Esophagus squamous epithelium (tissue), 5 donors: ENCODE data around the gene SFXN5. TPM values are rescaled to one million over a fixed set of nuclear protein-coding genes. Genes with fewer than 3 reads are reported as not detected.

Experiments used
- DNase-seq: peaks from one replicate; lab custom pipeline; 2025; lab: John Stamatoyannopoulos, UW
- H3K27ac ChIP-seq, 4 donors: fragments of 200-600 bp; sonication (generic); one replicate each; pipeline ENCODE4 v1.5.1; 2016 to 2019; ENCODE audit warnings: mild to moderate bottlenecking in 1 of 4
- H3K27me3 ChIP-seq, 4 donors: fragments of 200-600 bp; sonication (generic); 1 replicate in 3 of 4; 2 replicates in 1 of 4; pipeline versions ENCODE4 v1.5.1 to v1.6.0; 2017 to 2021; ENCODE audit warnings: antibody characterized with exemption in 1 of 4
- H3K36me3 ChIP-seq, 3 donors: fragments of 200-600 bp; sonication (generic); one replicate each; pipeline ENCODE4 v1.5.1; 2016 to 2019
- H3K4me1 ChIP-seq, 3 donors: fragments of 200-600 bp; sonication (generic); one replicate each; pipeline ENCODE4 v1.5.1; 2017 to 2019
- H3K4me3 ChIP-seq, 4 donors: fragments of 200-600 bp; sonication (generic); 1 replicate in 3 of 4; 2 replicates in 1 of 4; pipeline ENCODE4 v1.5.1; 2016 to 2019; ENCODE audit warnings: mild to moderate bottlenecking in 2 of 4, moderate library complexity in 1 of 4
- H3K9me3 ChIP-seq, 3 donors: fragments of 200-600 bp; sonication (generic); one replicate each; pipeline ENCODE4 v1.5.1; 2016 to 2019
- CTCF ChIP-seq, 6 experiments: fragments of 450-650 bp in 4 of 6; fragments of 200-600 bp in 2 of 6; sonication (generic) in 2 of 6; IDR thresholded peaks; one replicate each; pipeline ENCODE4 v1.5.1; 2016 to 2019; ENCODE audit warnings: antibody characterized with exemption in 6 of 6, mild to moderate bottlenecking in 4 of 6, moderate library complexity in 4 of 6
- POLR2A ChIP-seq, 4 donors: fragments of 450-650 bp; IDR thresholded peaks; one replicate each; pipeline ENCODE4 v1.6.1; 2017; ENCODE audit warnings: antibody characterized with exemption in 4 of 4, mild to moderate bottlenecking in 4 of 4, moderate library complexity in 3 of 4
- WGBS, 2 donors: methylation state at CpG; one replicate each; pipeline ENCODE4 v1.1.5; 2018; 5-methylcytosine and 5-hydroxymethylcytosine counted together
- intact Hi-C: fragments of 100-400 bp; cut with DNase I; formaldehyde crosslinking; loops from one replicate; pipeline ENCODE4 v1.15.0; 2022
- total RNA-seq, 4 donors: library from RNA; depleted of rRNA; stranded (reverse); fragments of >200 nt; gene quantifications; one replicate each; pipeline ENCODE4 v1.1.0, GENCODE V29; 2016
- donor health status: DM: yes; HTN: yes; CAD: no.

Gene SFXN5
- total RNA-seq, 4 donors from 2014 or later = 4.2 to 16.4 (median 12.7) TPM

GRCh38 chr2:72894514-72894913 is 177.0 kb downstream of the SFXN5 start:
- WGBS, 2 donors = 40 to 45% methylated on average over 1 to 4 of the region's 9 CpGs
- intact Hi-C loops = loop anchor here (10.0 kb wide), 1 partner anchor 280 kb away; no protein-coding TSS in a partner anchor
- H3K36me3 ChIP-seq = peaks cover 0 to 31% (median 6%) of the 10 kb centered on the region in 3 donors
- H3K4me3 ChIP-seq = no peak overlapping the region
- no peak for TF ChIP-seq POLR2A (IDR thresholded peaks at IDR 0.05)
- no peak for TF ChIP-seq CTCF (IDR thresholded peaks at IDR 0.05)
- H3K27ac ChIP-seq = no peak overlapping the region
- DNase-seq = no peak
- H3K9me3 ChIP-seq = no peaks in the 10 kb centered on the region
- H3K4me1 ChIP-seq = peaks cover 0 to 29% (median 9%) of the 10 kb centered on the region in 3 donors
- H3K27me3 ChIP-seq = peaks cover 0 to 58% (median 0%) of the 10 kb centered on the region in 4 donors

GRCh38 chr2:72893594-72894319 is 177.8 kb downstream of the SFXN5 start:
- Histone ChIP-seq H3K4me1 (peaks cover 2 to 34% (median 12%) of the 10 kb centered on the region in 3 donors), H3K27ac (no peak overlapping the region), H3K9me3 (no peaks in the 10 kb centered on the region), H3K36me3 (peaks cover 0 to 32% (median 6%) of the 10 kb centered on the region in 3 donors), H3K4me3 (no peak overlapping the region), H3K27me3 (peaks cover 0 to 51% (median 0%) of the 10 kb centered on the region in 4 donors)
- WGBS, 2 donors = 43% methylated on average over 4 of the region's 15 CpGs; no CpG with 5 or more reads in 1 of the 2 donors
- intact Hi-C loops = loop anchor here (10.0 kb wide), 1 partner anchor 281 kb away; no protein-coding TSS in a partner anchor
- peak in 5 of 6 experiments; percentile 34 to 74 (median 44) for TF ChIP-seq CTCF (IDR thresholded peaks at IDR 0.05)
- no peak for TF ChIP-seq POLR2A (IDR thresholded peaks at IDR 0.05)
- DNase-seq = no peak

GRCh38 chr2:72892506-72893173 is 178.9 kb downstream of the SFXN5 start:
- intact Hi-C loops = loop anchor here (10.0 kb wide), 1 partner anchor 282 kb away; no protein-coding TSS in a partner anchor
- no peaks in the 10 kb centered on the region for H3K9me3 ChIP-seq
- no peak for DNase-seq
- peaks cover 11 to 45% (median 20%) of the 10 kb centered on the region in 3 donors for H3K4me1 ChIP-seq
- TF ChIP-seq CTCF (IDR thresholded peaks at IDR 0.05) (peak in 5 of 6 experiments; percentile 54 to 78 (median 59)), POLR2A (IDR thresholded peaks at IDR 0.05) (no peak)
- H3K27me3 ChIP-seq = peaks cover 0 to 40% (median 0%) of the 10 kb centered on the region in 4 donors
- no peak overlapping the region for H3K4me3 ChIP-seq
- H3K27ac ChIP-seq = no peak overlapping the region
- 26 to 28% methylated on average over 6 to 9 of the region's 11 CpGs for WGBS, 2 donors
- peaks cover 0 to 32% (median 6%) of the 10 kb centered on the region in 3 donors for H3K36me3 ChIP-seq

Other genes with a start within 250 kb of the SFXN5 start
- 10 to 100 TPM; 21.0 to 57.7 (median 36.1) TPM for gene EXOC6B, start 245.7 kb downstream of the SFXN5 start, total RNA-seq
- 10 to 100 TPM; 16.6 to 30.9 (median 22.8) TPM for gene SPR, start 184.3 kb downstream of the SFXN5 start, total RNA-seq
- gene EMX1, start 154.2 kb downstream of the SFXN5 start, total RNA-seq = under 1 TPM in 1 of 4 donors, not detected in 3; 0.15 TPM
- gene RAB11FIP5, start 41.2 kb upstream of the SFXN5 start, total RNA-seq = 10 to 100 TPM; 12.2 to 19.6 (median 16.6) TPM
- gene NOTO, start 130.9 kb upstream of the SFXN5 start, total RNA-seq = not detected
- gene SMYD5, start 142.5 kb upstream of the SFXN5 start, total RNA-seq = 10 to 100 TPM in 3 of 4 donors, 1 to 10 TPM in 1; 5.6 to 22.1 (median 17.6) TPM
- gene PRADC1, start 161.5 kb upstream of the SFXN5 start, total RNA-seq = 10 to 100 TPM; 19.2 to 32.8 (median 29.3) TPM
- 100 to 1,000 TPM; 149 to 246 (median 217) TPM for gene CCT7, start 162.6 kb upstream of the SFXN5 start, total RNA-seq
- gene FBXO41, start 212.8 kb upstream of the SFXN5 start, total RNA-seq = 1 to 10 TPM; 1.1 to 2.3 (median 1.3) TPM
- under 1 TPM in 1 of 4 donors, not detected in 3; 0.26 TPM for gene EGR4, start 221.8 kb upstream of the SFXN5 start, total RNA-seq